Neural cell (in vitro differentiated cells): Measurements from ENCODE around the gene PAPOLG. TPM values are rescaled to one million over a fixed set of nuclear protein-coding genes. Genes with fewer than 3 reads are reported as not detected.

ENCODE experiments used
- H2AFZ ChIP-seq: fragments of 200-600, 300-800 bp; sonication (generic), shearing (Covaris generic); 2 replicates; pipeline ENCODE4 v1.6.0; 2014; ENCODE audit warnings: low read depth, mild to moderate bottlenecking, antibody characterized with exemption, low read length, moderate library complexity
- H3F3A ChIP-seq: fragments of 200-600 bp; shearing (Covaris generic); 2 replicates; pipeline ENCODE4 v1.6.1; 2016; ENCODE audit warnings: mild to moderate bottlenecking, moderate library complexity, mixed read lengths, antibody characterized with exemption, low read length; ENCODE audit not compliant: insufficient read depth, poor library complexity, severe bottlenecking
- H3K27ac ChIP-seq: fragments of 200-600, 300-800 bp; sonication (generic), shearing (Covaris generic); 2 replicates; pipeline ENCODE4 v1.5.1; 2014; ENCODE audit warnings: mild to moderate bottlenecking, low read length, moderate library complexity
- H3K27me3 ChIP-seq: fragments of 300-800, 200-600 bp; sonication (generic), shearing (Covaris generic); 2 replicates; pipeline ENCODE4 v1.6.0; 2014; ENCODE audit warnings: mild to moderate bottlenecking, low read depth, low read length, moderate library complexity; ENCODE audit not compliant: insufficient read depth
- H3K36me3 ChIP-seq: fragments of 300-800, 200-600 bp; sonication (generic), shearing (Covaris generic); 2 replicates; pipeline ENCODE4 v1.5.1; 2014; ENCODE audit warnings: mild to moderate bottlenecking, antibody characterized with exemption, low read length, moderate library complexity; ENCODE audit not compliant: insufficient read depth
- H3K4me2 ChIP-seq: fragments of 300-800, 200-600 bp; sonication (generic), shearing (Covaris generic); 2 replicates; pipeline ENCODE4 v1.6.0; 2014; ENCODE audit warnings: mild to moderate bottlenecking, low read length
- H3K4me3 ChIP-seq: fragments of 300-800, 200-600 bp; sonication (generic), shearing (Covaris generic); 2 replicates; pipeline ENCODE4 v1.5.1; 2014; ENCODE audit warnings: mild to moderate bottlenecking, low read length, moderate library complexity
- H3K79me2 ChIP-seq: fragments of 200-600 bp; shearing (Covaris generic); replicated peaks from 2 replicates; pipeline ENCODE4 v1.6.0; 2014; ENCODE audit warnings: mild to moderate bottlenecking, low read length, moderate library complexity; ENCODE audit not compliant: insufficient read depth
- H3K9ac ChIP-seq: fragments of 300-800, 200-600 bp; sonication (generic), shearing (Covaris generic); 2 replicates; pipeline ENCODE4 v1.6.1; 2016; ENCODE audit warnings: mild to moderate bottlenecking, low read length, mixed read lengths
- H3K9me2 ChIP-seq: fragments of 200-600 bp; shearing (Covaris generic); 2 replicates; pipeline ENCODE4 v1.6.1; 2016; ENCODE audit warnings: mild to moderate bottlenecking, low read length, mixed read lengths; ENCODE audit not compliant: insufficient read depth
- H3K9me3 ChIP-seq: fragments of 200-600, 300-800 bp; sonication (generic), shearing (Covaris generic); 2 replicates; pipeline ENCODE4 v1.6.1; 2016; ENCODE audit warnings: mild to moderate bottlenecking, mixed run types, low read length, moderate library complexity, mixed read lengths
- H4K20me1 ChIP-seq: fragments of 200-600 bp; shearing (Covaris generic); 2 replicates; pipeline ENCODE4 v1.6.1; 2016; ENCODE audit warnings: mild to moderate bottlenecking, mixed run types; ENCODE audit not compliant: insufficient read depth
- CTCF ChIP-seq: fragments of 450-650 bp; IDR thresholded peaks from 2 replicates; pipeline ENCODE4 v1.5.1; 2014; ENCODE audit warnings: antibody characterized with exemption, mild to moderate bottlenecking, moderate library complexity; ENCODE audit not compliant: poor library complexity, severe bottlenecking
- EP300 ChIP-seq: fragments of 450-650 bp; conservative IDR thresholded peaks from 2 replicates; pipeline ENCODE4 v1.6.1; 2014; ENCODE audit warnings: antibody characterized with exemption, mild to moderate bottlenecking, moderate library complexity; ENCODE audit not compliant: poor library complexity, severe bottlenecking
- EZH2 ChIP-seq: fragments of 200-600, 300-800 bp; shearing (Covaris generic), sonication (generic); IDR thresholded peaks from 2 replicates; pipeline ENCODE4 v1.6.1; 2014; ENCODE audit warnings: antibody characterized with exemption, low read length, borderline replicate concordance, mild to moderate bottlenecking; ENCODE audit not compliant: insufficient read depth, poor library complexity, severe bottlenecking
- MXI1 ChIP-seq: fragments of 450-650 bp; conservative IDR thresholded peaks from 2 replicates; pipeline ENCODE4 v1.6.1; 2014; ENCODE audit warnings: antibody characterized with exemption, mild to moderate bottlenecking; ENCODE audit not compliant: poor library complexity, severe bottlenecking
- POLR2AphosphoS5 ChIP-seq: IDR thresholded peaks from 2 replicates; pipeline ENCODE4 v1.6.1; 2012
- RAD21 ChIP-seq: fragments of 450-650 bp; conservative IDR thresholded peaks from 2 replicates; pipeline ENCODE4 v1.6.1; 2014; ENCODE audit warnings: antibody characterized with exemption, mild to moderate bottlenecking, moderate library complexity
- REST ChIP-seq: IDR thresholded peaks from 2 replicates; pipeline ENCODE4 v1.6.1; 2012; ENCODE audit warnings: borderline replicate concordance
- SMC3 ChIP-seq: fragments of 450-650 bp; conservative IDR thresholded peaks from 2 replicates; pipeline ENCODE4 v1.6.1; 2014; ENCODE audit warnings: antibody characterized with exemption, mild to moderate bottlenecking, moderate library complexity; ENCODE audit not compliant: poor library complexity
- TAF1 ChIP-seq: IDR thresholded peaks from 2 replicates; pipeline ENCODE4 v1.6.1; 2012; ENCODE audit warnings: low read depth
- polyA plus RNA-seq: library from polyadenylated mRNA; depleted of rRNA; stranded (reverse); fragments of >200 nt; gene quantifications from 2 replicates; pipeline ENCODE4 v1.2.3, GENCODE V29; 2014

Gene PAPOLG
- polyA plus RNA-seq, 1 donor from 2014 or later = 31.2 TPM

GRCh38 chr2:60820416-60821132 is 64.5 kb downstream of the PAPOLG start:
- Histone ChIP-seq H3K4me2 (no peak overlapping the region), H2AFZ (no peak overlapping the region), H4K20me1 (no peaks in the 10 kb centered on the region), H3K4me3 (no peak overlapping the region), H3K9me2 (no peaks in the 10 kb centered on the region), H3K79me2 (no peaks in the 10 kb centered on the region), H3K9ac (no peak overlapping the region), H3F3A (no peaks in the 10 kb centered on the region), H3K27me3 (no peaks in the 10 kb centered on the region), H3K36me3 (no peaks in the 10 kb centered on the region), H3K27ac (no peak overlapping the region), H3K9me3 (no peaks in the 10 kb centered on the region)
- no peak for TF ChIP-seq EP300
- TF ChIP-seq RAD21 = no peak
- no peak for TF ChIP-seq TAF1
- no peak for TF ChIP-seq SMC3
- no peak for TF ChIP-seq MXI1
- TF ChIP-seq EZH2 = no peak
- no peak for TF ChIP-seq POLR2AphosphoS5
- TF ChIP-seq REST = no peak
- no peak for TF ChIP-seq CTCF

- H3K9me2 ChIP-seq = no peaks in the 10 kb centered on the region
- no peaks in the 10 kb centered on the region for H4K20me1 ChIP-seq
- no peak overlapping the region for H3K4me2 ChIP-seq
- no peak overlapping the region for H3K9ac ChIP-seq
- H3K36me3 ChIP-seq = no peaks in the 10 kb centered on the region
- TF ChIP-seq REST = no peak
- no peak for TF ChIP-seq SMC3
- TF ChIP-seq CTCF = no peak
- TF ChIP-seq POLR2AphosphoS5 = no peak
- TF ChIP-seq EP300 = no peak
- TF ChIP-seq RAD21 = no peak
- no peak for TF ChIP-seq TAF1
- TF ChIP-seq MXI1 = no peak
- H3K4me3 ChIP-seq = no peak overlapping the region
- no peaks in the 10 kb centered on the region for H3K27me3 ChIP-seq
- H3K27ac ChIP-seq = no peak overlapping the region
- H3K79me2 ChIP-seq = no peaks in the 10 kb centered on the region
- H3K9me3 ChIP-seq = no peaks in the 10 kb centered on the region
- no peaks in the 10 kb centered on the region for H3F3A ChIP-seq
- no peak overlapping the region for H2AFZ ChIP-seq
Observed at GRCh38 chr2:60821133-60821469, 65.0 kb downstream of the PAPOLG start.
